ENCODE measurements around the gene SH3RF3. TPM values are rescaled to one million over a fixed set of nuclear protein-coding genes. Genes with fewer than 3 reads are reported as not detected.
A peak's percentile ranks its signal among the peaks of the same experiment; 100 is the strongest.

Gene SH3RF3
- total and polyA plus RNA-seq, 10 of the 15 experiments (the other 5 are each of a cell fraction or from before 2014, with no cell fraction given) = 0.08 to 8.8 (median 2.3) TPM

GRCh38 chr2:109510136-109511028 is 381.4 kb downstream of the SH3RF3 start (continued):
- no peak for TF ChIP-seq BCL3 (IDR thresholded peaks at IDR 0.05; ENCODE audit: borderline replicate concordance, insufficient read depth, low read depth, low read length, poor library complexity, severe bottlenecking)
- no peak for TF ChIP-seq RAD51 (IDR thresholded peaks at IDR 0.05)
- TF ChIP-seq, protein P1, sequence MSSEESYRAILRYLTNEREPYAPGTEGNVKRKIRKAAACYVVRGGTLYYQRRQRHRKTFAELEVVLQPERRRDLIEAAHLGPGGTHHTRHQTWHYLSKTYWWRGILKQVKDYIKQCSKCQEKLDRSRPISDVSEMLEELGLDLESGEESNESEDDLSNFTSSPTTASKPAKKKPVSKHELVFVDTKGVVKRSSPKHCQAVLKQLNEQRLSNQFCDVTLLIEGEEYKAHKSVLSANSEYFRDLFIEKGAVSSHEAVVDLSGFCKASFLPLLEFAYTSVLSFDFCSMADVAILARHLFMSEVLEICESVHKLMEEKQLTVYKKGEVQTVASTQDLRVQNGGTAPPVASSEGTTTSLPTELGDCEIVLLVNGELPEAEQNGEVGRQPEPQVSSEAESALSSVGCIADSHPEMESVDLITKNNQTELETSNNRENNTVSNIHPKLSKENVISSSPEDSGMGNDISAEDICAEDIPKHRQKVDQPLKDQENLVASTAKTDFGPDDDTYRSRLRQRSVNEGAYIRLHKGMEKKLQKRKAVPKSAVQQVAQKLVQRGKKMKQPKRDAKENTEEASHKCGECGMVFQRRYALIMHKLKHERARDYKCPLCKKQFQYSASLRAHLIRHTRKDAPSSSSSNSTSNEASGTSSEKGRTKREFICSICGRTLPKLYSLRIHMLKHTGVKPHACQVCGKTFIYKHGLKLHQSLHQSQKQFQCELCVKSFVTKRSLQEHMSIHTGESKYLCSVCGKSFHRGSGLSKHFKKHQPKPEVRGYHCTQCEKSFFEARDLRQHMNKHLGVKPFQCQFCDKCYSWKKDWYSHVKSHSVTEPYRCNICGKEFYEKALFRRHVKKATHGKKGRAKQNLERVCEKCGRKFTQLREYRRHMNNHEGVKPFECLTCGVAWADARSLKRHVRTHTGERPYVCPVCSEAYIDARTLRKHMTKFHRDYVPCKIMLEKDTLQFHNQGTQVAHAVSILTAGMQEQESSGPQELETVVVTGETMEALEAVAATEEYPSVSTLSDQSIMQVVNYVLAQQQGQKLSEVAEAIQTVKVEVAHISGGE (CRISPR knock-in tag; IDR thresholded peaks at IDR 0.05) = no peak
- peak; percentile 82 for TF ChIP-seq SMARCA5 (IDR thresholded peaks at IDR 0.05)
- no peak for TF ChIP-seq FOS (IDR thresholded peaks at IDR 0.05; ENCODE audit: borderline replicate concordance, extremely low read depth, insufficient read length)
- TF ChIP-seq, protein P2, sequence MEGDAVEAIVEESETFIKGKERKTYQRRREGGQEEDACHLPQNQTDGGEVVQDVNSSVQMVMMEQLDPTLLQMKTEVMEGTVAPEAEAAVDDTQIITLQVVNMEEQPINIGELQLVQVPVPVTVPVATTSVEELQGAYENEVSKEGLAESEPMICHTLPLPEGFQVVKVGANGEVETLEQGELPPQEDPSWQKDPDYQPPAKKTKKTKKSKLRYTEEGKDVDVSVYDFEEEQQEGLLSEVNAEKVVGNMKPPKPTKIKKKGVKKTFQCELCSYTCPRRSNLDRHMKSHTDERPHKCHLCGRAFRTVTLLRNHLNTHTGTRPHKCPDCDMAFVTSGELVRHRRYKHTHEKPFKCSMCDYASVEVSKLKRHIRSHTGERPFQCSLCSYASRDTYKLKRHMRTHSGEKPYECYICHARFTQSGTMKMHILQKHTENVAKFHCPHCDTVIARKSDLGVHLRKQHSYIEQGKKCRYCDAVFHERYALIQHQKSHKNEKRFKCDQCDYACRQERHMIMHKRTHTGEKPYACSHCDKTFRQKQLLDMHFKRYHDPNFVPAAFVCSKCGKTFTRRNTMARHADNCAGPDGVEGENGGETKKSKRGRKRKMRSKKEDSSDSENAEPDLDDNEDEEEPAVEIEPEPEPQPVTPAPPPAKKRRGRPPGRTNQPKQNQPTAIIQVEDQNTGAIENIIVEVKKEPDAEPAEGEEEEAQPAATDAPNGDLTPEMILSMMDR (IDR thresholded peaks at IDR 0.05 in 2 of 3, conservative IDR thresholded peaks at IDR 0.05 in 1 of 3; ENCODE audit: control insufficient read depth in 2 of 3, extremely low read depth in 1 of 3, insufficient read depth in 1 of 3, low read depth in 3 of 3, low read length in 3 of 3) = peak; percentile 94 to 98 (median 96)
- no peak for TF ChIP-seq SREBF2 (IDR thresholded peaks at IDR 0.05; ENCODE audit: low read length)
- TF ChIP-seq EED (IDR thresholded peaks at IDR 0.05; ENCODE audit: low read depth) = no peak
- TF ChIP-seq ZSCAN29 (IDR thresholded peaks at IDR 0.05) = no peak
- TF ChIP-seq PKNOX1 (IDR thresholded peaks at IDR 0.05) = no peak
- TF ChIP-seq HDAC2 (IDR thresholded peaks at IDR 0.05) = no peak
- TF ChIP-seq HCFC1 (IDR thresholded peaks at IDR 0.05; ENCODE audit: low read length) = no peak
- no peak for TF ChIP-seq EGR1 (IDR thresholded peaks at IDR 0.05; ENCODE audit: borderline replicate concordance in 1 of 2, low read depth in 2 of 2, low read length in 2 of 2)
- no peak for TF ChIP-seq SIX5 (IDR thresholded peaks at IDR 0.05; ENCODE audit: low read depth, low read length, severe bottlenecking)
- TF ChIP-seq RBBP5 (conservative IDR thresholded peaks at IDR 0.05) = no peak
- no peak for TF ChIP-seq ETV6 (conservative IDR thresholded peaks at IDR 0.05 in 1 of 2, IDR thresholded peaks at IDR 0.05 in 1 of 2; ENCODE audit: borderline replicate concordance in 1 of 2, low read depth in 1 of 2)
- no peak for TF ChIP-seq TCF12 (IDR thresholded peaks at IDR 0.05; ENCODE audit: low read depth, low read length)
- peak; percentile 61; the same call in 1 of the 2 replicates for TF ChIP-seq LARP7 (IDR thresholded peaks at IDR 0.05)
- no peak for TF ChIP-seq CREB1 (IDR thresholded peaks at IDR 0.05; ENCODE audit: low read depth)
- 0 out of 2 replicates have a peak, but pooled peaks have one; percentile 8 for TF ChIP-seq FOXM1 (IDR thresholded peaks at IDR 0.05; ENCODE audit: low read depth, low read length)
- no peak for TF ChIP-seq KDM1A (IDR thresholded peaks at IDR 0.05; ENCODE audit: borderline replicate concordance)
- no peak for TF ChIP-seq POLR2AphosphoS2 (IDR thresholded peaks at IDR 0.05; ENCODE audit: low read depth, low read length)

Measured in GM12878 (cell line).